Fibroblast of skin of back (primary cell): Measurements from ENCODE around the gene MYO1G.

Experiments
- DNase-seq: peaks from one replicate; pipeline ENCODE4 v3.0.0-alpha.2; 2013

MYO1G gene

GRCh38 chr7:44980393-44981034, 1.7 kb upstream of the MYO1G start:
- peak; percentile 63 for DNase-seq

GRCh38 chr7:44979481-44980392, 922 bp upstream of the MYO1G start:
- peak; percentile 24 for DNase-seq

- no peak for DNase-seq
Measured at GRCh38 chr7:44977959-44978335, 868 bp downstream of the MYO1G start.

GRCh38 chr7:44977304-44977958, 1.4 kb downstream of the MYO1G start:
- no peak for DNase-seq

GRCh38 chr7:44976746-44977196, 2.0 kb downstream of the MYO1G start:
- DNase-seq = no peak

- DNase-seq = no peak
Measured at GRCh38 chr7:44976040-44976745, 2.6 kb downstream of the MYO1G start.

GRCh38 chr7:44975331-44976039, 3.3 kb downstream of the MYO1G start:
- DNase-seq = no peak

GRCh38 chr7:44974549-44974948, 4.3 kb downstream of the MYO1G start:
- DNase-seq = no peak

GRCh38 chr7:44973610-44974401, 5.0 kb downstream of the MYO1G start:
- peak; percentile 39 for DNase-seq

GRCh38 chr7:44972562-44972961, 6.3 kb downstream of the MYO1G start:
- no peak for DNase-seq

GRCh38 chr7:44971902-44972441, 6.8 kb downstream of the MYO1G start:
- no peak for DNase-seq

- DNase-seq = no peak
Measured at GRCh38 chr7:44971188-44971901, 7.5 kb downstream of the MYO1G start.

GRCh38 chr7:44970523-44971051, 8.2 kb downstream of the MYO1G start:
- DNase-seq = no peak

GRCh38 chr7:44969701-44970522, 8.9 kb downstream of the MYO1G start:
- no peak for DNase-seq

GRCh38 chr7:44969049-44969700, 9.6 kb downstream of the MYO1G start:
- DNase-seq = no peak

- DNase-seq = no peak
Measured at GRCh38 chr7:44967571-44968446, 11.0 kb downstream of the MYO1G start.
